ENCODE data around the gene TMEM256.

GRCh38 chr17:7382901-7383300, 21.0 kb downstream of the TMEM256 start:
- TF ChIP-seq SNAI2 (CRISPR knock-in tag; IDR thresholded peaks at IDR 0.05) (no peak), ZNF565 (CRISPR knock-in tag; conservative IDR thresholded peaks at IDR 0.05; ENCODE audit: low read depth) (no peak), ZC3H10 (CRISPR knock-in tag; IDR thresholded peaks at IDR 0.05) (no peak), TSHZ2 (CRISPR knock-in tag; IDR thresholded peaks at IDR 0.05) (no peak), ZFP30 (CRISPR knock-in tag; IDR thresholded peaks at IDR 0.05) (no peak), CREB5 (CRISPR knock-in tag; IDR thresholded peaks at IDR 0.05; ENCODE audit: low read depth) (no peak), PATZ1 (CRISPR knock-in tag; IDR thresholded peaks at IDR 0.05; ENCODE audit: borderline replicate concordance) (no peak), ZFP3 (CRISPR knock-in tag; IDR thresholded peaks at IDR 0.05) (no peak), ISL1 (CRISPR knock-in tag; IDR thresholded peaks at IDR 0.05) (no peak)
